Sigmoid colon (tissue), 4 donors: Measurements from ENCODE around the gene ADRB2.

ENCODE experiments used
- CTCF ChIP-seq, 4 experiments: fragments of 450-650 bp in 3 of 4; fragments of 200-600 bp in 1 of 4; IDR thresholded peaks; one replicate each; pipeline ENCODE4 v1.5.1; 2016 to 2019; ENCODE audit warnings: antibody characterized with exemption in 4 of 4, mild to moderate bottlenecking in 3 of 4, moderate library complexity in 2 of 4
- EP300 ChIP-seq, 4 donors: sonication (generic); formaldehyde crosslinking; IDR thresholded peaks; one replicate each; pipeline ENCODE4 v1.6.1; 2017; ENCODE audit warnings: antibody characterized with exemption in 4 of 4

- no peak for TF ChIP-seq CTCF (IDR thresholded peaks at IDR 0.05)
- TF ChIP-seq EP300 (IDR thresholded peaks at IDR 0.05): no peak
Observed at GRCh38 chr5:148839960-148840359, 13.5 kb downstream of the ADRB2 start.
